Activated CD8-positive, alpha-beta T cell treated with anti-CD3 and anti-CD28 coated beads for 36 hours (primary cell): ENCODE results near the gene SCGB1C2. TPM values are rescaled to one million over a fixed set of nuclear protein-coding genes. Genes with fewer than 3 reads are reported as not detected.
A peak's percentile ranks its signal among the peaks of the same experiment; 100 is the strongest.

ENCODE experiments used
- ATAC-seq: fragments of 200-7000 bp; cut with Tn5 transposase; one replicate; pipeline ENCODE4 v1.10.0; 2021; ENCODE audit warnings: mild to moderate bottlenecking, moderate library complexity
- CTCF ChIA-PET: fragments of 350-600 bp; sonication (Branson Sonifier 250); formaldehyde crosslinking; loops from one replicate; lab custom pipeline; 2021; ENCODE audit warnings: antibody characterized with exemption; lab: Charles Lee
- POLR2A ChIA-PET: fragments of 350-600 bp; sonication (Branson Sonifier 250); formaldehyde crosslinking; loops from one replicate; lab custom pipeline; 2021; ENCODE audit warnings: antibody characterized with exemption; lab: Charles Lee
- DNase-seq: peaks from one replicate; pipeline ENCODE4 v3.0.0-alpha.2; 2020
- H3K27ac Mint-ChIP-seq: one replicate; pipeline ENCODE4 v1.8.0; 2021; ENCODE audit warnings: mild to moderate bottlenecking, mixed read lengths
- H3K27me3 Mint-ChIP-seq: one replicate; pipeline ENCODE4 v1.8.0; 2021; ENCODE audit warnings: mixed read lengths
- H3K36me3 Mint-ChIP-seq: one replicate; pipeline ENCODE4 v1.8.0; 2021; ENCODE audit warnings: low read depth, mixed read lengths
- H3K4me1 Mint-ChIP-seq: one replicate; pipeline ENCODE4 v1.8.0; 2021; ENCODE audit warnings: low read depth, mixed read lengths
- H3K4me3 Mint-ChIP-seq: one replicate; pipeline ENCODE4 v1.8.0; 2021; ENCODE audit warnings: mild to moderate bottlenecking, moderate library complexity, mixed read lengths
- H3K9me3 Mint-ChIP-seq: one replicate; pipeline ENCODE4 v1.8.0; 2021; ENCODE audit warnings: mixed read lengths
- intact Hi-C: fragments of 100-400 bp; cut with micrococcal nuclease; formaldehyde crosslinking; loops from one replicate; pipeline ENCODE4 v1.10.0; 2022
- total RNA-seq, 2 experiments: library from RNA; stranded (reverse); gene quantifications; one replicate each; pipeline ENCODE4 v1.2.3, GENCODE V29; 2021
- TF ChIP-seq, protein P1 (sequence below): fragments of 200-600 bp; IDR thresholded peaks from one replicate; pipeline ENCODE4 v1.8.0; 2022; ENCODE audit warnings: antibody characterized with exemption, mild to moderate bottlenecking

SCGB1C2 gene
- total RNA-seq, 2 experiments from 2014 or later: not detected

DNA sequence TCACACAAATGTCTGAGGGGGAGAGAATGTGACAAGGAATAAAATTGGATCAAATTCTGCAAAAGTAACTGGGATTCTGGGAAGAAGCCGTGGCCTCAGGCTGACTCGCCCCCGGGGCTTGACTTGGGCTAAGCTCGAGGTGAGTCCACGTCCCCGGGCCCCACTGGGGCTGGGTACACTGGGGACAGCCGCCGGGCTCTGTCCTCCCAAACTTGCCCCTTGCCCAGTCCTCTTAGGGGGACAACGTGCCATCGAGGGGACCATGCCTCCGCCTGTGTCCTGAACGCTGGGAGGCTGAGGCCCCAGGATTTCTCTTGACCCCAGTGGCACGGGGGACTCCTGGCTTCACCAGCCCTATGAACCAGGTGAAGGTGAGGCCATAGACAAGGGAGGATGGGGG, 23.0 kb downstream of the SCGB1C2 start:
- Mint-ChIP-seq H3K36me3 (no peaks in the 10 kb centered on the region), H3K27me3 (peaks cover 2% of the 10 kb centered on the region), H3K4me1 (no peaks in the 10 kb centered on the region), H3K9me3 (no peaks in the 10 kb centered on the region), H3K4me3 (no peak overlapping the region), H3K27ac (no peak overlapping the region)
- ChIA-PET POLR2A (no interaction called here), CTCF (no interaction called here)
- intact Hi-C loops: no loop called here
- ATAC-seq: no peak
- TF ChIP-seq, protein P1, sequence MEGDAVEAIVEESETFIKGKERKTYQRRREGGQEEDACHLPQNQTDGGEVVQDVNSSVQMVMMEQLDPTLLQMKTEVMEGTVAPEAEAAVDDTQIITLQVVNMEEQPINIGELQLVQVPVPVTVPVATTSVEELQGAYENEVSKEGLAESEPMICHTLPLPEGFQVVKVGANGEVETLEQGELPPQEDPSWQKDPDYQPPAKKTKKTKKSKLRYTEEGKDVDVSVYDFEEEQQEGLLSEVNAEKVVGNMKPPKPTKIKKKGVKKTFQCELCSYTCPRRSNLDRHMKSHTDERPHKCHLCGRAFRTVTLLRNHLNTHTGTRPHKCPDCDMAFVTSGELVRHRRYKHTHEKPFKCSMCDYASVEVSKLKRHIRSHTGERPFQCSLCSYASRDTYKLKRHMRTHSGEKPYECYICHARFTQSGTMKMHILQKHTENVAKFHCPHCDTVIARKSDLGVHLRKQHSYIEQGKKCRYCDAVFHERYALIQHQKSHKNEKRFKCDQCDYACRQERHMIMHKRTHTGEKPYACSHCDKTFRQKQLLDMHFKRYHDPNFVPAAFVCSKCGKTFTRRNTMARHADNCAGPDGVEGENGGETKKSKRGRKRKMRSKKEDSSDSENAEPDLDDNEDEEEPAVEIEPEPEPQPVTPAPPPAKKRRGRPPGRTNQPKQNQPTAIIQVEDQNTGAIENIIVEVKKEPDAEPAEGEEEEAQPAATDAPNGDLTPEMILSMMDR: no peak
- no peak for DNase-seq

DNA sequence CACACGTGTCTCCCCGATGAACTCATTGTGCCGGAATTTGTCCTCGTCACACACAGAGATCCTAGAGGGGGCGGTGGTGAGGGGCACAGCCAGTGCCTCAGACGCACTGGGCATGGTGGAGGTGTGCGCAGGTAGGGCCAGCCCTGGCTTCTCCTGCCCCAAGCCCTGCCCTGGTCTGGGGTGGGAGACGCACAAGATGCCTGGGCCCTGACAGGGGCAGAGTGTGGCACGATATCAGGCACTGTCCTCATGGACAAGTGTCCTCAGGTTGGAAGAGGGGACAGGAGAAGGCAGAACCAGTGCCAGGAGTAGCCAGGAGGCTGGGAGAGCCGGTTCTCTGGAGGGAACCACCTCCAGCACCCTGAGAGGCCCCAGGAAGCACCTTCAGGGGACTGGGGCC, 24.1 kb downstream of the SCGB1C2 start:
- H3K36me3 Mint-ChIP-seq: no peaks in the 10 kb centered on the region
- H3K4me1 Mint-ChIP-seq: no peaks in the 10 kb centered on the region
- H3K9me3 Mint-ChIP-seq: no peaks in the 10 kb centered on the region
- no peaks in the 10 kb centered on the region for H3K27me3 Mint-ChIP-seq
- ChIA-PET POLR2A (no interaction called here), CTCF (no interaction called here)
- no peak overlapping the region for H3K4me3 Mint-ChIP-seq
- H3K27ac Mint-ChIP-seq: no peak overlapping the region
- intact Hi-C loops: no loop called here
- DNase-seq: no peak
- TF ChIP-seq, protein P1: no peak
- no peak for ATAC-seq

DNA sequence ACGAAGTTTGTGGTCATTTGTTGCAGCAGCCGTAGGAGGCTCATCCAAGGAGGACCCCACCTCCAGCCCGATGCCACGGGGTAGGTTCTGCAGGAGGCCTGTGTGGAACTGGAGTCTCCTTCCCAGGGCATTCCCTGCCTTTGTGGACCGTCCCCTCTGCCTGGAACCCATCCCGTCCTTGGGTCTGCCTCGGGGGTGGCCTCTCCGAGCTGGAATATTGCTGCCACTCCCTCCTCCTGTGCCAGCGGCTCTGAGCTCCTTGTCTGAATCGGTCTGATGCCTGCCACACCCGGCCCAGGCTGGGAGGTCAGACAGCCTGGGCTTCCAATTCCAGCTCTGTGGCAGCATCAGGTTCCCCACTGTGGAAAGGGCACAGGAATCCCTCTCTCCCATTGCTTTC, 25.3 kb downstream of the SCGB1C2 start:
- no peak for ATAC-seq
- no peak for DNase-seq
- intact Hi-C loops: no loop called here
- Mint-ChIP-seq H3K27me3 (no peaks in the 10 kb centered on the region), H3K4me1 (no peaks in the 10 kb centered on the region), H3K36me3 (no peaks in the 10 kb centered on the region), H3K4me3 (no peak overlapping the region), H3K9me3 (no peaks in the 10 kb centered on the region), H3K27ac (no peak overlapping the region)
- TF ChIP-seq, protein P1: no peak
- POLR2A ChIA-PET: no interaction called here
- CTCF ChIA-PET: no interaction called here

- Mint-ChIP-seq H3K9me3 (no peaks in the 10 kb centered on the region), H3K27ac (no peak overlapping the region), H3K4me3 (no peak overlapping the region), H3K27me3 (no peaks in the 10 kb centered on the region), H3K36me3 (no peaks in the 10 kb centered on the region), H3K4me1 (no peaks in the 10 kb centered on the region)
- intact Hi-C loops: no loop called here
- no peak for DNase-seq
- POLR2A ChIA-PET: no interaction called here
- no peak for ATAC-seq
- TF ChIP-seq, protein P1: no peak
- CTCF ChIA-PET: interaction anchor here (0.8 to 1.6 kb wide), 2 partner anchors 19 to 536 kb away, joined by 3 to 4 read pairs; no protein-coding TSS in a partner anchor
Observed at GRCh38 chr17:163514-164098, 26.2 kb downstream of the SCGB1C2 start.

DNA sequence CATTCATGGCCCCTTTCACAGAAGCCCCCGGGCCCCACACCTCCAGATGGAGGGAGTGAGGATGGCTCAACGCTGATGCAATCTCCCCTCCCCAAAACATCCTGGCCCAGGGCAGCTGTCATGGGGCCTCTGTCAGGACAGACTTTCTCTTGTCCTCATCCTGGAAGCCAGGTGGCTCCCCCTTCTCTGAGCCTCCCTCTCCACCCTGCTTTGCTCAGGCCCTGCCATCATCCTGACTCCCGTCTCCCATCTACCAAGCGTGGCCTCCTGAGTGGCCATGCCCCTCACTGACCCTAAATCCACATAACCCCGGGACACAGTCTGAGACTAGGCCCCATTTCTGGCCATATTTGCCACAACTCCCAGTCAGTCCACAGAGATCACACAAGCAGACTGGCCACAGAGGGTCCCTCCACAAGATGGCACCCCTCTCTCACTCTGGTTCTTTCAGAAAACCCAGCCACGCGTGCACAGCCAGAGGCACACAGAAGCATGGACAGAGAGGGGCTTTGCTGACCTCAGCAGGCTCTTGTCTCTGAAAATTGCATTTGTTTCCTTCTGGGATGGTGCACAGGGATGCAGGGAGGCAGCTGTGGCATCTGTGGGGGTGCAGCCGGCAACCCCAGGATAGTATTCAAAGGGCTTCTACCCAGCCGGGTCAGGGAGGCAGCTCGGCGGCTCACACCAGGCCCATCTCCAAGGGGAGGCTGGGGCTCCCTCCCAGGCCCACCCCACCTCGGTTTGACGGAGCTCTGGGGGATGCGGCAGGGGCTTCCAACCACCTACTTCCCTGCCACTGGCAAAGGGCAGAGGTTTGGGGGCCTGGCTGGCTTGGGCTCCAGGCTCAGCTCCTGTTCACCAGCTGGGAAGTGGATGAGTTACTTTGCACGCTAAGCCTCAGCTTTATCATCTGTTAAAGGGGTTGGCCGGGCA, 27.2 kb downstream of the SCGB1C2 start:
- DNase-seq (peak; percentile 42), ATAC-seq (peak; percentile 34)
- TF ChIP-seq, protein P1: peak; percentile 13
- H3K27me3 Mint-ChIP-seq: no peaks in the 10 kb centered on the region
- no peak overlapping the region for H3K4me3 Mint-ChIP-seq
- intact Hi-C loops: no loop called here
- no peaks in the 10 kb centered on the region for H3K4me1 Mint-ChIP-seq
- POLR2A ChIA-PET: no interaction called here
- H3K36me3 Mint-ChIP-seq: no peaks in the 10 kb centered on the region
- CTCF ChIA-PET: interaction anchor here (0.8 to 1.6 kb wide), 6 partner anchors 8 to 816 kb away, joined by 3 to 4 read pairs (median 3); no protein-coding TSS in a partner anchor
- H3K27ac Mint-ChIP-seq: no peak overlapping the region
- H3K9me3 Mint-ChIP-seq: no peaks in the 10 kb centered on the region
